ENCODE data around the gene SELPLG.
"Not testable (repeated sequence)": the region's sequence is repeated elsewhere in the genome, so short reads cannot be mapped to it uniquely, and the experiment has no call there.

Gene SELPLG

GRCh38 chr12:108656247-108656646 is 22.6 kb upstream of the SELPLG start:
- not testable (repeated sequence) for DNase-seq (ENCODE audit: low spot score)

GRCh38 chr12:108655812-108656175 is 22.1 kb upstream of the SELPLG start:
- DNase-seq (ENCODE audit: low spot score) = not testable (repeated sequence)

- DNase-seq (ENCODE audit: low spot score) = not testable (repeated sequence)
Measured at GRCh38 chr12:108654622-108655021, 20.9 kb upstream of the SELPLG start.

- no peak for DNase-seq (ENCODE audit: low spot score)
Measured at GRCh38 chr12:108653922-108654321, 20.2 kb upstream of the SELPLG start.

GRCh38 chr12:108653082-108653516 is 19.4 kb upstream of the SELPLG start:
- no peak for DNase-seq (ENCODE audit: low spot score)

GRCh38 chr12:108650083-108650482 is 16.4 kb upstream of the SELPLG start:
- no peak for DNase-seq (ENCODE audit: low spot score)

- no peak for DNase-seq (ENCODE audit: low spot score)
Measured at GRCh38 chr12:108649669-108650068, 16.0 kb upstream of the SELPLG start.

GRCh38 chr12:108649126-108649525 is 15.4 kb upstream of the SELPLG start:
- no peak for DNase-seq (ENCODE audit: low spot score)

- no peak for DNase-seq (ENCODE audit: low spot score)
Measured at GRCh38 chr12:108648371-108648770, 14.7 kb upstream of the SELPLG start.

GRCh38 chr12:108647585-108648287 is 14.0 kb upstream of the SELPLG start:
- no peak for DNase-seq (ENCODE audit: low spot score)

- no peak for DNase-seq (ENCODE audit: low spot score)
Measured at GRCh38 chr12:108646600-108647579, 13.2 kb upstream of the SELPLG start.

- DNase-seq (ENCODE audit: low spot score) = no peak
Measured at GRCh38 chr12:108645686-108646599, 12.2 kb upstream of the SELPLG start.

GRCh38 chr12:108644811-108645120 is 11.1 kb upstream of the SELPLG start:
- DNase-seq (ENCODE audit: low spot score) = no peak

GRCh38 chr12:108643941-108644810 is 10.5 kb upstream of the SELPLG start:
- no peak for DNase-seq (ENCODE audit: low spot score)

- no peak for DNase-seq (ENCODE audit: low spot score)
Measured at GRCh38 chr12:108642899-108643654, 9.4 kb upstream of the SELPLG start.

- no peak for DNase-seq (ENCODE audit: low spot score)
Measured at GRCh38 chr12:108642269-108642870, 8.7 kb upstream of the SELPLG start.

GRCh38 chr12:108641446-108642268 is 8.0 kb upstream of the SELPLG start:
- no peak for DNase-seq (ENCODE audit: low spot score)

- no peak for DNase-seq (ENCODE audit: low spot score)
Measured at GRCh38 chr12:108640802-108641445, 7.2 kb upstream of the SELPLG start.
